Fibroblast of peridontal ligament (primary cell): Measurements from ENCODE around the gene MEGF8.

Experiments used
- DNase-seq: peaks from one replicate; pipeline ENCODE4 v3.0.0-alpha.2; 2010; ENCODE audit errors: extremely low read depth

Gene MEGF8, protein sequence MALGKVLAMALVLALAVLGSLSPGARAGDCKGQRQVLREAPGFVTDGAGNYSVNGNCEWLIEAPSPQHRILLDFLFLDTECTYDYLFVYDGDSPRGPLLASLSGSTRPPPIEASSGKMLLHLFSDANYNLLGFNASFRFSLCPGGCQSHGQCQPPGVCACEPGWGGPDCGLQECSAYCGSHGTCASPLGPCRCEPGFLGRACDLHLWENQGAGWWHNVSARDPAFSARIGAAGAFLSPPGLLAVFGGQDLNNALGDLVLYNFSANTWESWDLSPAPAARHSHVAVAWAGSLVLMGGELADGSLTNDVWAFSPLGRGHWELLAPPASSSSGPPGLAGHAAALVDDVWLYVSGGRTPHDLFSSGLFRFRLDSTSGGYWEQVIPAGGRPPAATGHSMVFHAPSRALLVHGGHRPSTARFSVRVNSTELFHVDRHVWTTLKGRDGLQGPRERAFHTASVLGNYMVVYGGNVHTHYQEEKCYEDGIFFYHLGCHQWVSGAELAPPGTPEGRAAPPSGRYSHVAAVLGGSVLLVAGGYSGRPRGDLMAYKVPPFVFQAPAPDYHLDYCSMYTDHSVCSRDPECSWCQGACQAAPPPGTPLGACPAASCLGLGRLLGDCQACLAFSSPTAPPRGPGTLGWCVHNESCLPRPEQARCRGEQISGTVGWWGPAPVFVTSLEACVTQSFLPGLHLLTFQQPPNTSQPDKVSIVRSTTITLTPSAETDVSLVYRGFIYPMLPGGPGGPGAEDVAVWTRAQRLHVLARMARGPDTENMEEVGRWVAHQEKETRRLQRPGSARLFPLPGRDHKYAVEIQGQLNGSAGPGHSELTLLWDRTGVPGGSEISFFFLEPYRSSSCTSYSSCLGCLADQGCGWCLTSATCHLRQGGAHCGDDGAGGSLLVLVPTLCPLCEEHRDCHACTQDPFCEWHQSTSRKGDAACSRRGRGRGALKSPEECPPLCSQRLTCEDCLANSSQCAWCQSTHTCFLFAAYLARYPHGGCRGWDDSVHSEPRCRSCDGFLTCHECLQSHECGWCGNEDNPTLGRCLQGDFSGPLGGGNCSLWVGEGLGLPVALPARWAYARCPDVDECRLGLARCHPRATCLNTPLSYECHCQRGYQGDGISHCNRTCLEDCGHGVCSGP (N-terminal part only)

DNA sequence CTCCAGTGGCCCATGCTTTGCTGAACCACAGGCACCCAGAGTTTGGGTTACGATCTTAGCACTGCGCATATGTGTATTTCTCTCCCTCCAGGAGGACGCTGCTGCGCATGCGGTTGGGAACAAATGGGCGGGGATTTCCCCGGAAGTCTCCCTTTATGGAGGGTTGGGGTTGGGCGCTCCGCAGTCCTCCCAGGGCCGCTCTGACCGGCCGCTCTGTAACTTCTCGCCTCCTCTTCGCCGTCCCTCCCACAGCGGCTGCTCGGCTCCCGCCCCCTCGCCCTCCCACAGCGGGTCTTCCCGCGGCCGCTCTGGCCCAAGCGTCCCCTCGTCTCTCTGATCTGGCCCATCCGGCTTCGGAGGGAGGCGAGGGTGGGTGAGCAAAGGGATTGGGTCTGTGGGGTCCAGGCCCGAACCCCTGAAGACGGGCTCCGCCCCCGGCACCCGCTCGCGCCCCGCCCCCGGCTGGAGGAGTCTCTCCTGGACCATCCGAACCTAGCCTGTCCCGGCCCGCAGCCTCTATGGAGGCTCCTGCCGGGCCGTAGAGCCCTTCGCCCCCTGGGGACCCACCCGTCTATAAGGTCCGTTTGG, at the start of gene MEGF8:
Gene MEGF8, plus strand, starts transcription at position 328 of the 588 bp plus-strand sequence. CDS start 609 bp downstream, outside the sequence.
- peak; percentile 99 for DNase-seq

DNA sequence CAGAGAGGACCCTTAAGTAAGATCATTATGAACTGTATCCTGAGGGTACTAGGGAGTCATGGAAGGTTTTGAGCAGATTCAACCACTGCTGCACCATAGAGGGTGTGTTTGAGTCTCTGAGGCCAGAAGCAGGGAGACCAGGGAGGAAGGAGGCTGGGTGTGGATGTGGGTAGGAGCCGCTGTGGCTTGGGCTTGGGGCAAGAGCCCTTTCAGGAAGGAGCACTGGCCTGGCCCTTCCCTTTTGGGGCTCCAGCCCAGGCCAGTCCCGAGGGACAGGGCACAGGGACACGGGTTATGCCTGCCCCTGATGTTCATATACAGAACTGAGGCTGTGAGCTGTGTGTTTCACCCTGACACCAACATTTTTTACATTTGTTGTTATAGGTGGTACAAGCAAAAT, 49.2 kb upstream of the MEGF8 start:
- DNase-seq: no peak

DNA sequence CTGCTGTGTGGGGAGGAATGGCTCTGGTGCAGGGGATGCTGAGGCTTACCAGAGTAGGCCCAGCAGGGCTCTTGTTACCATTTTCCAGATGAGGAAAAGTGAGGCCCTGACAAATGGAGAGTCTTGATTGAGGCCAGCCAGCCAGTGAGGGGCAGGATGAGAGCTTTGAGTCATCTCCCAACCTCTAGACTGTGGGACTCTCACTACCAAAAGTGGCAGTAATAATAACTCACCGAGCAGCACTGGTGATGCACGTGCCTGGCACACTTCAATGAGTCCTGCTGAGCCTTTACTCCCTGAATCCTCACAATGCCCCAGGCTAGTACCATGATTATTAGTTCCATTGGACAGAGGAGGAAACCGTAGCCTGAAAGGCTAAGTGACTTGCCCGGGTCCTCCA, 48.6 kb upstream of the MEGF8 start:
- DNase-seq: no peak

DNA sequence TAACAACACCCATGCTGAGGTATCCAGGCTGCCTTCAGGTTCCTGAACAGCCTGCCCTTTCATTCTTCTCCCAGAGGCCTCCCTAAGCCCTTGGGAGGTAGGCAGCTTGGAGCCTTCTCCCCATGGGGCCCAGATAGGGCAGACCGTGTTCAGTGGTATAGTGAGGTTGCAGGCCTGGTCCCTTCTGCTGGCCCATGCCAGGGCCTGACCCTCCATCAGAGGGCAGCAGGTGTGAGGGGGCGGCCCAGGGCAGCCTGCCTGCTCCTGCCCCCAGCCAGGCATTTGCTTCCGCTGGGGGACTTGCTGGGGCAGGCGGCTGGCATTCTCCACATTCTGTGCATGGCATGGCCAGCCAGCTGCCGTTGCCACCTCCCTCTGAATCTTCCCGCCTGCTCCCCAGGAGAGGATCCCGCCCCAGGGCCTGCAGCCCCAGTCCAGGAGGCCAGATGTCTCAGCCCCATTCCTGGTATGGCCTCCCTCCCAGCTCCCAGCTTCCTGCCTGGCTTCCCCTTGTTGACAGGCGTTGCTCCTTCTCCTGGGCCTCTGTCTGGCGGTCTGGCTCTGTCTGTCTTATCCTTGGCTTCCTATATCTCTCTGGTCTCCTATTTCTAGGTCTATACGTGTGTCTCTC, 47.5 kb upstream of the MEGF8 start:
- no peak for DNase-seq

DNA sequence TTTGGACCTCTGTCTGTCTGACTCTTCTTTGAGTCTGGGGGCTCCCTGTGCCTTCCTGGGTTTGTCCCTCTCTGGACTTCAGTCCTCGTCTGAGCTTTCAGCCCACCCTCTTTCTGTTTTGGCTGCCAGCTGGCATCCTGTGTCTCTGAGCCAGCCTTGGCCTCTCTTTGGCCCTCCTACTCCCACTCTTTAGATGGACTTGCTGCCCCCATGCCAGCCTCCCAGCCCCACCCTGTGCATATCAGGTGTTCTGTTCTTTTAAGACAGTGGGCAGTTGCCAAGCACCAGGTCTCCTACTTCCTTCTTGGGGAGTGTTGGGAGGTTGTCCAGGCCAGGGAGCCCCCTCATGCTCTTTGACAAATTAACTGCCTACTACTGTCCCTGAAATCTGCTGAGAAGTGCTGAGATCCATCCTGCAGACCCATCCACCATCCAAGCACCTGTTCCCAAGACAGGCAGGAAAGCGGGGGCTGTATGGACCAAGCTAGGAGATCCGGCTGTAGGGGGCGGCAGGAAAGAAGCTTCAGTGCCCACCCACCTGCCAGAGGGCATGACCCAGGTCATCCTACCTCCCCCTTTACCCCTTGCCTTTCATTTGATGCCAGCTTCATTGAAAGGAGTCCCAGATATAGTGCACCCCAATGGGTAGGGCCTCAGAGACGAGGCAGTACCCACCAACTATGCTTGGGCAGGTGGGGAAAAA, 46.8 kb upstream of the MEGF8 start:
- no peak for DNase-seq

GRCh38 chr19:42279155-42279901, 46.1 kb upstream of the MEGF8 start:
- DNase-seq: no peak

- DNase-seq: peak; percentile 85
These were observed 45.3 kb upstream of the MEGF8 start for GRCh38 chr19:42279902-42280814.

DNA sequence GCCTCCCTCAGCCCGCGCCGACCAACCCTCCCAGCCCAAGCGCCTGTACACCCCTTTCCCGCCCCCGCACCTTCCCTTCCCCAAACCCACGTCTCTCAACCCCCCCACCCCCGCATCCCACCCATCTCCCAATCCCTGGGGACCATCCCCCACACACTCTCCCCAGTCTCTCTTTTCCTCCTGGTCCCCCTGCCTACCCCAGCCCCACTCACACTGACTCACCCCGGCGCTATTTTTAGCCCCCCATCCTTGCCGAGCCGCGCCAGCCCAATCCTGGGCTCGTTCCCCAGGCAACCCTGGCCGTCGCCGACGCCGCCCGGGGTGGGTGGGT, 44.7 kb upstream of the MEGF8 start:
- DNase-seq: no peak

- no peak for DNase-seq
These were observed 44.1 kb upstream of the MEGF8 start for GRCh38 chr19:42281146-42281826.

DNA sequence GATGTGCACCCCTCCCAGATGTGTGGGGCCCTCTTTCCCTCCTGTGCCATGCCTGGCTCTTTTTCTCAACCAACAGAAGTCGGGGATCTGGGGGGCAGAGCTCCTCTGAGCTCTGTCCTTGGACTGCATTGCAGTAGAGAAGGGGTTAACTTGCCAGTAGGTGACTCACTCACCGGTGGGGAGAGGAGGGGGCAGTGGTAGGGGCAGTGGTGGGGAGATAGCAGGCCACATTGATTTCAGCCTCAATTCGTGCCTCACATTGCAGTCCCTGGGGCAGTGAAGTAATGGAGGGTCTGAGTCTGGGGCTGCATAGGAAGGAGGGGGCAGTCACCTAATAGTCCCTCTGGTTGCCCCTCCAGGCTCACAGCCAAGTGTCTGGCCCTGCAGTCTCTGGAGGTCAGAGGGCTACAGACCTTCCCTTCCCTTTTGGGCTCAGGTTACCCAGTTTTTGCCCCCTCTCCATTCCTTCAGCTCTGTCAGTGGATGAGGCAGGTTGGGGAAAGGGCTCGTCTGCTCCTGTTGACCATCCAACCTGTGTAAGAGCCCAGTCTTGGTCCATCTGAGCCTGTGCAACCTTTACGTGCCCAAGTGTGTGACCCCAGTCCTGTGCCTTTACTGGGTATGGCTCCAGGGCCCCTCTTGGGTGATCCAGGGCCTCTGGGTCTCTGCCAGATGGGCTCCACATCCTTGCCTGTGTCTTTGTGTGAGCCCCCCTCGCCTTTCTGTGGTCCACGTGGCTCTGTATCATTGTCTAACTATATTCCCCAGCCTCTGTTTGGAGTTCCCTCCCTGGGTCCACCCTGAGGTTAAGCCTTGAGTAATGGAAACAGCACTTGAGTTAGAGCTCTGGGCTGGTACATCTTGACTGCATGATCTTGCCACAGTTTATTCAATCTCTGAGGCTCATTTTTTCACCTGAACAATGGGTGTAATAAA, 43.3 kb upstream of the MEGF8 start:
- DNase-seq: peak; percentile 49

DNA sequence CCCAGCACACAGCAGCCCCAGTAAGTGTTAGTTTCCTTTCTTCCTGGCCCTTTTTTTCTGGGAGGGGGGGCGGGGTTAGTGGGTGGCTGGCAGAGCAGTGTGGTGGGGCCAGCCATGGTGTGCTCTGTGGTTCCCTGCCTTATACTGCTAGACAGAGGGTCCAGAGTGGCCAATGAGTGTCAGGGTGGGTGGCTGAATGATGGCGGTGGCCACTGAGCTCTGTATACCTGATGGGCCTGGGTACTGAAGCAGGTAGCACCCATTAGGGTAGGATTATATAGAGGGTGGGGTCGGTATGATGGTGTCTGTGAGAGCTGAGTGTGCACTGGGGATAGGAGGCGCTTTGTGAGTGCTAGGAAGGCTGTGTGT, 42.6 kb upstream of the MEGF8 start:
- no peak for DNase-seq

DNA sequence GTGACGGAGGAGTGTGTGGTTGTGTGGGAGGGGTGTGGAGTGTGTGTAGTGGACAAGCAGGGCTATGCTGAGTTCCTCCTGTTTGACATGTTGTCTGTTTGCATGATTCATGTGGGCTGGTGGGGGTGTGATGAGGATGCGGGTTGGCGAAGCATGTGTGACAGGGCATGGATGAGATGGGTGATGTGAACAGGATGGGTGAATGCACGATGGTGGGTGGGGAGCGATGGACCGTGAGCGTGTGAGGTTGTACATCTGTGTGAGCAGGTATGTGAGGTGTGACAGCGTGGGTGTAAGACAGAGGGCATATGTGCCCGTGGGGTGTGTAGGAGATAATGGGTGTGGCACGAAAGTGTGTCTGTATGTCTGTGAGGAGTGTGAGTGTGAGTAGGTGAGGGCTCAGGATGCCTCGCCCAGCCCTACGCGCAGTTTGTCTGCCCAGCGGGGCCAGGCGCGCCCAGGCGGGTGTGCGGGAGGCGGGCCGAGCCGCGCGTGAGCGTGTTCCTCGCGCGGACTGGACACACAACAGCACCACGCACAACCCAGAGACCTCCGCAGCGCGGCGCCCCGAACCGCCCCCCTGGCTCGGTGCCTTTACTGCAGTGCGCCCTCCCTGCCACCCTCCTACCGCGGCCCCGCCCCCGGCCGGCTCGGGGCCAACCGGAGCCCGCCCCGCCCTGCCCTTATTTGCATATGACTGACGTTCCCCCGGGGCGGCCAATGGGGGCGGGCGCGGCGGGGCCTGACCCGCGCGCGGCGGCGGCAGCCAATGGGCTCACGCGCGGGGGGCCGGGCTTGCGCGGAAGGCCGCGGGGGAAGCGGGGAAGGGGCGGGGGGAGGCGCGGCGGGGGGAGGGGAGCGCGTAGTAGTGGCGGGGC, 42.0 kb upstream of the MEGF8 start:
- DNase-seq: peak; percentile 83

GRCh38 chr19:42284066-42284501, 41.4 kb upstream of the MEGF8 start:
- DNase-seq: peak; percentile 61

GRCh38 chr19:42284591-42285341, 40.7 kb upstream of the MEGF8 start:
- no peak for DNase-seq

DNA sequence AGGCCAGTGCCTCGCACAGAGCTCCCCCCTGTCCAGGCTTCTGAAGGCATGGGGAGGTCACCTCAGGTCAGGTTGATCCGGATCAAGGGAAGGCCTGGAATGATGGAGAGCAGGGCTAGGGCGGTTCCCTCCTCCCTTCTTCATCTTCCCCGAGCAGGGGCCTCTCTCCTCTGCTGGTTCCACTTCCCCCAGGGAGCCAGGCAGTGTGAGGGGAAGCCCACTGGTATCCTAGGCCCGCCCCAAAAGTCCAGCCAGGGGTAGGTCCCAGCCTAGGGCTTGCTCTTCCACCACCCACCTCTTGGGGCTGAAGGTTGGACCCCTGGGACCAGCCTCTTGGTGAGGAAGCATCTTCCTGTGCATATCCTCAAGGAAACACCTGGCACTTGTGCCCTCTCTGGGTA, 39.9 kb upstream of the MEGF8 start:
- no peak for DNase-seq

- no peak for DNase-seq
These were observed 39.5 kb upstream of the MEGF8 start for GRCh38 chr19:42285988-42286348.
